Endothelial cell of umbilical vein (primary cell): ENCODE data around the gene IRF2BPL. TPM values are rescaled to one million over a fixed set of nuclear protein-coding genes. Genes with fewer than 3 reads are reported as not detected.

ENCODE experiments used
- BruUV-seq: library from RNA; stranded (reverse); fragments of 400-500 nt; replicated peaks from 2 replicates; lab custom pipeline; 2021; lab: Mats Ljungman, UMichigan
- CTCF ChIA-PET: fragments of 300-600, 350-600 bp; sonication (Branson Sonifier 250); formaldehyde crosslinking; loops from one replicate; lab custom pipeline; 2021; ENCODE audit warnings: antibody characterized with exemption, inconsistent platforms; lab: Charles Lee
- POLR2A ChIA-PET: fragments of 300-600, 350-600 bp; sonication (Branson Sonifier 250); formaldehyde crosslinking; loops from one replicate; lab custom pipeline; 2021; ENCODE audit warnings: antibody characterized with exemption, inconsistent platforms; lab: Charles Lee
- DNase-seq: peaks from one replicate; pipeline ENCODE4 v3.0.0-alpha.2; 2011; ENCODE audit warnings: low read depth, low spot score
- FAIRE-seq: peaks from 2 replicates; lab custom pipeline; 2011; peaks lifted over from hg19 to GRCh38; lab: Jason Lieb, UNC
- H2AFZ ChIP-seq: 2 replicates; pipeline ENCODE4 v1.6.0; 2012; ENCODE audit warnings: low read depth, low read length, control low read depth, inconsistent platforms
- H3K27ac ChIP-seq: 2 replicates; pipeline ENCODE4 v1.5.1; 2011; ENCODE audit warnings: low read depth, mild to moderate bottlenecking, control low read depth, low read length, moderate library complexity; ENCODE audit not compliant: insufficient read depth
- H3K27me3 ChIP-seq, 2 experiments: 2 replicates each; pipeline versions ENCODE4 v1.6.0 to v1.6.1; 2011; ENCODE audit warnings: low read length in 2 of 2, mixed read lengths in 1 of 2; ENCODE audit not compliant: control insufficient read depth in 2 of 2, insufficient read depth in 2 of 2
- H3K36me3 ChIP-seq, 2 experiments: 2 replicates in 1 of 2; 3 replicates in 1 of 2; pipeline ENCODE4 v1.5.1; 2011; ENCODE audit warnings: low read length in 2 of 2, mild to moderate bottlenecking in 1 of 2, moderate library complexity in 1 of 2; ENCODE audit not compliant: control insufficient read depth in 2 of 2, insufficient read depth in 2 of 2; ENCODE audit errors: extremely low read depth in 1 of 2
- H3K4me1 ChIP-seq: 3 replicates; pipeline ENCODE4 v1.5.1; 2011; ENCODE audit warnings: mild to moderate bottlenecking, low read length; ENCODE audit not compliant: control insufficient read depth, insufficient read depth; ENCODE audit errors: extremely low read depth
- H3K4me2 ChIP-seq: 2 replicates; pipeline ENCODE4 v1.6.1; 2011; ENCODE audit warnings: low read length, control low read depth, mixed read lengths; ENCODE audit not compliant: insufficient read depth
- H3K4me3 ChIP-seq, 3 experiments: fragments of 200-600 bp in 1 of 3; sonication (generic), shearing (Covaris generic) in 1 of 3; replicated peaks in 1 of 3; 2 replicates each; pipeline ENCODE4 v1.5.1; 2011 to 2016; ENCODE audit warnings: control low read depth in 3 of 3, low read length in 3 of 3, mild to moderate bottlenecking in 2 of 3, inconsistent platforms in 1 of 3, low read depth in 1 of 3, moderate library complexity in 1 of 3; ENCODE audit not compliant: insufficient read depth in 1 of 3
- H3K79me2 ChIP-seq: 2 replicates; pipeline ENCODE4 v1.6.0; 2012; ENCODE audit warnings: low read length, inconsistent platforms; ENCODE audit not compliant: control insufficient read depth, insufficient read depth
- H3K9ac ChIP-seq: replicated peaks from 2 replicates; pipeline ENCODE3; 2011; ENCODE audit warnings: low read length, control low read depth; ENCODE audit not compliant: insufficient read depth; ENCODE audit errors: extremely low read depth
- H3K9me1 ChIP-seq: replicated peaks from 3 replicates; pipeline ENCODE4 v1.6.0; 2011; ENCODE audit warnings: mild to moderate bottlenecking, low read length; ENCODE audit not compliant: control insufficient read depth, insufficient read depth; ENCODE audit errors: extremely low read depth
- H3K9me3 ChIP-seq: replicated peaks from 2 replicates; pipeline ENCODE4 v1.5.1; 2012; ENCODE audit warnings: low read length, inconsistent platforms; ENCODE audit not compliant: control insufficient read depth, insufficient read depth
- H4K20me1 ChIP-seq: replicated peaks from 2 replicates; pipeline ENCODE3; 2011; ENCODE audit warnings: mild to moderate bottlenecking, low read length; ENCODE audit not compliant: control insufficient read depth, insufficient read depth; ENCODE audit errors: extremely low read depth
- EZH2 ChIP-seq: IDR thresholded peaks from 2 replicates; pipeline ENCODE4 v1.6.1; 2012; ENCODE audit warnings: borderline replicate concordance, low read depth, mild to moderate bottlenecking, moderate library complexity, low read length, inconsistent platforms; ENCODE audit not compliant: severe bottlenecking
- FOS ChIP-seq: IDR thresholded peaks from 2 replicates; pipeline ENCODE4 v1.6.1; 2011; ENCODE audit warnings: mild to moderate bottlenecking, low read length, moderate library complexity, borderline replicate concordance; ENCODE audit not compliant: insufficient read depth
- GATA2 ChIP-seq: IDR thresholded peaks from 2 replicates; pipeline ENCODE4 v1.7.0; 2011; ENCODE audit warnings: low read depth, mild to moderate bottlenecking, moderate library complexity, mixed read lengths, low read length; ENCODE audit not compliant: insufficient read length, insufficient read depth
- JUN ChIP-seq: IDR thresholded peaks from 2 replicates; pipeline ENCODE4 v1.6.1; 2011; ENCODE audit warnings: borderline replicate concordance, low read depth; ENCODE audit not compliant: insufficient read length, insufficient read depth
- MAX ChIP-seq: IDR thresholded peaks from 2 replicates; pipeline ENCODE4 v1.6.1; 2011; ENCODE audit not compliant: insufficient read depth, insufficient read length
- MYC ChIP-seq: IDR thresholded peaks from one replicate; pipeline ENCODE4 v1.6.1; 2011; ENCODE audit warnings: mild to moderate bottlenecking, low read depth, low read length
- POLR2A ChIP-seq: IDR thresholded peaks from 2 replicates; pipeline ENCODE4 v1.6.1; 2012; ENCODE audit warnings: low read depth, mild to moderate bottlenecking, control low read depth, low read length
- POLR2AphosphoS5 ChIP-seq: IDR thresholded peaks from 2 replicates; pipeline ENCODE4 v1.6.1; 2012; ENCODE audit warnings: low read depth, mild to moderate bottlenecking, control low read depth, low read length, moderate library complexity; ENCODE audit not compliant: insufficient read depth
- dilution Hi-C: fragments of 300-500 bp; cut with MboI; formaldehyde crosslinking; loops from one replicate; pipeline ENCODE4 v1.15.0; 2019; ENCODE audit warnings: low sequenced_read_pairs; ENCODE audit not compliant: extremely low pct_ligation_motif_present
- intact Hi-C: fragments of 100-400 bp; cut with micrococcal nuclease; formaldehyde crosslinking; loops from one replicate; pipeline ENCODE4 v1.10.0; 2022
- polyA plus RNA-seq, 4 experiments: library from polyadenylated mRNA; depleted of rRNA in 3 of 4; stranded (reverse) in 3 of 4; unstranded in 1 of 4; fragments of >200 nt; gene quantifications; 2 replicates each; pipeline versions ENCODE4 v1.2.1 to v1.2.3, GENCODE V29; 2011 to 2012; ENCODE audit warnings: missing spikeins in 1 of 4
- total RNA-seq: library from RNA; stranded (reverse); gene quantifications from 2 replicates; pipeline ENCODE4 v1.2.3, GENCODE V29; 2021
- TF ChIP-seq, protein P1 (sequence below), 2 donors: IDR thresholded peaks; 1 replicate in 1 of 2; 2 replicates in 1 of 2; pipeline ENCODE4 v1.5.1; 2011; ENCODE audit warnings: low read length in 2 of 2, mild to moderate bottlenecking in 2 of 2, moderate library complexity in 2 of 2, control low read depth in 1 of 2, inconsistent platforms in 1 of 2, low read depth in 1 of 2; ENCODE audit not compliant: insufficient read depth in 1 of 2; ENCODE audit errors: extremely low read depth in 1 of 2

IRF2BPL gene
- total and polyA plus RNA-seq, 2 donors (not counting 3 experiments of a cell fraction or from before 2014, with no cell fraction given): 9.3 to 23.3 TPM

- TF ChIP-seq GATA2 (peak; percentile 81), MYC (no peak)
- Histone ChIP-seq H3K27me3 (no peaks in the 10 kb centered on the region), H3K9me1 (no peaks in the 10 kb centered on the region), H3K4me3 (no peak overlapping the region), H3K27ac (no peak overlapping the region), H3K9ac (no peak overlapping the region), H4K20me1 (no peaks in the 10 kb centered on the region), H3K4me2 (no peak overlapping the region), H3K9me3 (no peaks in the 10 kb centered on the region), H2AFZ (no peak overlapping the region), H3K4me1 (peaks cover 32% of the 10 kb centered on the region), H3K79me2 (no peaks in the 10 kb centered on the region), H3K36me3 (no peaks in the 10 kb centered on the region)
- DNase-seq: no peak
- dilution Hi-C loops: no loop called here
- intact Hi-C loops: no loop called here
- POLR2A ChIA-PET: interaction anchor here (0.9 kb wide), 1 partner anchor 13 kb away, joined by 3 read pairs; no protein-coding TSS in a partner anchor
- no TSS peak for BruUV-seq
- no peak for FAIRE-seq
- CTCF ChIA-PET: interaction anchor here (0.9 to 8.8 kb wide), 5 partner anchors 13 to 100 kb away, joined by 3 to 58 read pairs (median 5); partner anchors contain the start of gene IRF2BPL
Measured at GRCh38 chr14:77046721-77047120, 18.2 kb upstream of the IRF2BPL start.

DNA sequence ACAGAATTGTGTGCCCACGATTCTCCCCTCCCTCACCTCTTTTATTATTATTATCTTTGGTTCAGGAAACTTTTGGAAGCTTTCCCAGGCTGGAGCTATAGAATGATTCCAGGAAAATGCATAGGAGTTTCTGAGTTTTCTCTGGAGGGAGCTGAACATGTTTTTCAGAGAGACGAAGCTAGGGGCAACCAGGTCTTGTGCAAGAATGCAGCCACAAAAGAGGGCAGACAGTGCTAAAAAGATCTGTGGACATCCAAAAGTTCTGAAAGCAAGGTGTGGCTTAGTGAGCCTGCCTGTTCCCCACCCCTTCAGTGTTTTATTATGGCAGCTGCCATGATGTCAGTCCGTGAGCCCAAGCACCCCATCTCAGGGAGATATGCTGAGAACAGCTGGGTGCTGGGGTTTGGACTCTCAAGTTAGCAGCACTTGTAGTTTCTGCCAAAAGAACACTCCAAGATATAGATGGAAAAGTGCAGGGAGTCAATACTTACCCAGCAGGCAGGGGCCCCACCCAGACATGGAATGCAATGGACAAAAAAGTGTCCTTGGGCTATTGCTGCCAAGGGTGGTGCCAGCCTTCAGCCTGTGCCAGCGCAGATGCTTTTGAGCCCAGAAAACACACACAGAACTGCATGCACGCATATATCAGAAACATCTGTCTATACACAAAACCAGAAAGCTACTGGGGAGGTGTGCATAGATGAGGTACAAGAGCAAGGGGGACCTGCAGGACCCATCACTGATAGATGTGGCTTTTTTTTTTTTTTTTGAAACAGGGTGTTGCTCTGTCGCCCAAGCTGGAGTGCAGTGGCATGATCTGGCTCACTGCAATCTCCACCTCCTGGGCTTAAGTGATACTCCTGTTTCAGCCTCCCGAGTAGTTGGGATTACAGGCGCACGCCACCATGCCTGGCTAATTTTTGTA lies 17.0 kb upstream of the IRF2BPL start:
- Histone ChIP-seq H3K79me2 (no peaks in the 10 kb centered on the region), H3K36me3 (no peaks in the 10 kb centered on the region), H3K9me3 (no peaks in the 10 kb centered on the region), H3K9me1 (no peaks in the 10 kb centered on the region), H3K4me3 (no peak overlapping the region), H3K4me1 (peaks cover 44% of the 10 kb centered on the region), H4K20me1 (no peaks in the 10 kb centered on the region), H3K27ac (no peak overlapping the region), H3K9ac (no peak overlapping the region), H2AFZ (no peak overlapping the region), H3K27me3 (no peaks in the 10 kb centered on the region), H3K4me2 (no peak overlapping the region)
- ChIA-PET POLR2A (interaction anchor here (0.9 kb wide), 1 partner anchor 14 kb away, joined by 3 read pairs; no protein-coding TSS in a partner anchor), CTCF (interaction anchor here (0.9 to 8.8 kb wide), 9 partner anchors 7 to 132 kb away, joined by 3 to 58 read pairs (median 6); partner anchors contain the start of gene IRF2BPL)
- dilution Hi-C loops: no loop called here
- intact Hi-C loops: no loop called here
- FAIRE-seq (no peak), DNase-seq (peak; percentile 38)
- no TSS peak for BruUV-seq
- TF ChIP-seq, protein P1, sequence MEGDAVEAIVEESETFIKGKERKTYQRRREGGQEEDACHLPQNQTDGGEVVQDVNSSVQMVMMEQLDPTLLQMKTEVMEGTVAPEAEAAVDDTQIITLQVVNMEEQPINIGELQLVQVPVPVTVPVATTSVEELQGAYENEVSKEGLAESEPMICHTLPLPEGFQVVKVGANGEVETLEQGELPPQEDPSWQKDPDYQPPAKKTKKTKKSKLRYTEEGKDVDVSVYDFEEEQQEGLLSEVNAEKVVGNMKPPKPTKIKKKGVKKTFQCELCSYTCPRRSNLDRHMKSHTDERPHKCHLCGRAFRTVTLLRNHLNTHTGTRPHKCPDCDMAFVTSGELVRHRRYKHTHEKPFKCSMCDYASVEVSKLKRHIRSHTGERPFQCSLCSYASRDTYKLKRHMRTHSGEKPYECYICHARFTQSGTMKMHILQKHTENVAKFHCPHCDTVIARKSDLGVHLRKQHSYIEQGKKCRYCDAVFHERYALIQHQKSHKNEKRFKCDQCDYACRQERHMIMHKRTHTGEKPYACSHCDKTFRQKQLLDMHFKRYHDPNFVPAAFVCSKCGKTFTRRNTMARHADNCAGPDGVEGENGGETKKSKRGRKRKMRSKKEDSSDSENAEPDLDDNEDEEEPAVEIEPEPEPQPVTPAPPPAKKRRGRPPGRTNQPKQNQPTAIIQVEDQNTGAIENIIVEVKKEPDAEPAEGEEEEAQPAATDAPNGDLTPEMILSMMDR (IDR thresholded peaks at IDR 0.05; ENCODE audit: extremely low read depth in 1 of 2, insufficient read depth in 1 of 2, low read depth in 1 of 2, low read length in 2 of 2): no peak
- TF ChIP-seq MYC (no peak), JUN (no peak), POLR2A (no peak), FOS (no peak), MAX (no peak), POLR2AphosphoS5 (no peak), EZH2 (no peak), GATA2 (no peak)
